Jurkat, Clone E6-1 (cell line): Measurements from ENCODE around the gene SLC38A6. TPM values are rescaled to one million over a fixed set of nuclear protein-coding genes. Genes with fewer than 3 reads are reported as not detected.
A peak's percentile ranks its signal among the peaks of the same experiment; 100 is the strongest.

ENCODE experiments used
- DNase-seq: peaks from one replicate; pipeline ENCODE4 v3.0.0-alpha.2; 2011; ENCODE audit warnings: low read depth, low spot score
- H3K4me3 ChIP-seq: 2 replicates; pipeline ENCODE4 v1.5.1; 2011; ENCODE audit warnings: mild to moderate bottlenecking, low read length, control low read depth, moderate library complexity
- polyA plus RNA-seq: library from polyadenylated mRNA; unstranded; fragments of >200 nt; gene quantifications from one replicate; pipeline ENCODE4 v1.2.1, GENCODE V29; 2012; ENCODE audit warnings: missing spikeins; ENCODE audit not compliant: insufficient read length, insufficient read depth

The SLC38A6 gene
- 8.1 TPM for polyA plus RNA-seq

DNA sequence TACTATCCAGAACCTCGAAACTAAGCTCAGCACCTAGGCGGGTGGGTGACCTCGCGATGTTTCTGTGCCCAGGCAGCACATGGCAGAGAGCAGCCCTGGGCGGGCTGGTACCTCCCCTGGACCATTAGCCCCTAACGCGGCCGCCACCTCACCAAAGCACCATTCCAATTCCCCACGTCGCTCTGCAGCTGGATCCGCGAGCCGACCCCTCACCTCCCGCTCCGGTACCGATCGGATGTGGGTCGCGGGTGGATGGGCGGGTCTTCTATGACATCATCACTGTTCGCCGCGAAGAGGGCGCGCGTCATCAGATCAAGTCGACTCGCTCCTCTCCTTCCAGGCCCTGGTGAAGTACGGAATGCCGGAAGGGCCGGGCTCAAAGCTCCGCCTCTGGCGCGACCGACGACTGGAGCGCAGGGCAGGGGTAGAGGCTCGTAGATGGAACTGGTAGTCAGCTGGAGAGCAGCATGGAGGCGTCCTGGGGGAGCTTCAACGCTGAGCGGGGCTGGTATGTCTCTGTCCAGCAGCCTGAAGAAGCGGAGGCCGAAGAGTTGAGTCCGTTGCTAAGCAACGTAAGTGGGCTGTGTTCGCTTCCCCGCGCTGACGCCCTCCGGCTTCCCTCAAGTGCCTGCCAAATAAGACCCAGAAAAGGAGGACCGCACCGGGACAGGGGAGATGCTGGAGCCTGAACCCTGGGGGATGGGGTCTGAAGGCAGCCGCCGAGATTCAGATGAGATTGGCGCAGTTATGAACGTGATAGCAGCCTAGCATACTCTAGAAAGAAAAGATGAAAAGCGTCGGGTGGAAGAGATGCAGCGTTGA is at the start of gene SLC38A6, which contains the start of gene TRMT5:
SLC38A6 (plus strand) TSS at position 435 of the 822 bp plus-strand sequence; CDS start at position 468, 33 bp downstream.
TRMT5 (minus strand) TSS at position 269 of the 822 bp plus-strand sequence; CDS start at position 163, 106 bp downstream.
- H3K4me3 ChIP-seq = peak within 1 kb of the TSS; percentile 88

DNA sequence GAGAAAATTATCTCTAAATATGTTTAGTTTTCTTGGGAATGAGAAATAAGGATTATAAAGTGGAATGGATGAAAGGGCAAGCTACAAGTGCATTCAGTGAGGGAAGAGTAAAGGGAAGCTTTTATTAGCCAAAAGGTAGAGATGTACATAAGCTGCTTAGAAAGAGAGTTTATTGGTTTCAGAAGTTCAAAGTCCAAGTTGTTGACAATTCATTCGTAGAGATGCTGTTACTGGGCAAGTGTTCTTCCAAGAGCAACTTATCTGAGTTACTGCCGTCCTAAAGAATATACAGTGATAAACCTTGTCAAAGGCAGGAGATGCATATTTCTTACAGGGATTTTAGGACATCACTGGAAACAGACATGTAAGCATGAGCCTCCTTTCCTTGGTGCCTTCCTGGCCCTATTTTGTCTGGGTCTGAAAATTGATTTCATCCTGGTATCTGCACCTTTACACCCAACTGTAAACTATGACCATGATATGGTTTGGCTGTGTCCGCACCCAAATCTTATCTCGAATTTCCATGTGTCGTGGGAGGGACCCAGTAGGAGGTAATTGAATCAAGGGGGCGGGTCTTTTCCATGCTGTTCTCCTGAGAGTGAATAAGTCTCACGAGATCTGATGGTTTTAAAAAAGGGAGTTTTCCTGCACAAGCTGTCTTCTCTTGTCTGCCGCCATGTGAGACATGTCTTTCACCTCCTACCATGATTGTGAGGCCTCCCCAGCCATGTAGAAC is 47.0 kb upstream of the SLC38A6 start:
- no peak for DNase-seq
- H3K4me3 ChIP-seq = no peak overlapping the region

More for the DNA sequence above, at the start of gene SLC38A6, which contains the start of gene TRMT5:
- peak; percentile 86 for DNase-seq

DNA sequence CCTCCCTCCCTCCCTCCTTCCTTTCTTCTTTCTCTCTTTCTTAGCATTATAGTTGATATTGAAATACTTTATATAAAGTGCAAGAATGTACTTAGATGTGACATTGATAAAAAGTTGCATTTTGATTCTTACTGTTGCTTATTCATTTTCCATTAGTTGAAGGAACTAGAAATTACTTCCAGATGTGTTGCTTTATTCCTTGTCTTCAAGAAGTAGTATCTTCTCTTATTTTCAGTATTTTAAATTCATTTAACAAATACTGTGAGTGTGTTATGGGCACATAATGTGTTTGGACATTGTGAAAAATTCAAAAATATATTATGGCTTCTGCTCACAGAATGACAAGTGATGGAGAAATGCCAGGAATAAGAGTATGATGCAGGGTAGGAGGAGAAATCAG is 45.7 kb upstream of the SLC38A6 start:
- no peak for DNase-seq

DNA sequence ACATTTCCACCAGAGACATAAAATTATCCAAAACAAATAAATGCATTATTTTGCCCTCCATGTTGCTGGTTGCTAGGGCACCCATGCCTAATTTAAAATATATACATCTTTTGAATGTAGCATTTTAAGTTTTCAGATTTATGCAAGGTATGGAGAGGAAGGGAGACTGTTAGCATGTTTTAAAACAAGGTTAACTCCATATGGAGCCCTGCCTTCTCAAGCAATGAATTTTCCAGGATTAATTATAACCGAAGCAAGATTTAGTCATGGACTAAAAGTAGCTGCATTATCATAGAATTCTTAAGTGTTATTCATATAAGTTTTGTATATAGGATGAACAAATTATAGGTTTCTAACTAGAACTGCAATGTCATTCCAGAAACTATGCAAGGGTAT is 37.4 kb upstream of the SLC38A6 start:
- no peak for DNase-seq
- H3K4me3 ChIP-seq = no peak overlapping the region

More for the DNA sequence above, 45.7 kb upstream of the SLC38A6 start:
- H3K4me3 ChIP-seq = no peak overlapping the region

DNA sequence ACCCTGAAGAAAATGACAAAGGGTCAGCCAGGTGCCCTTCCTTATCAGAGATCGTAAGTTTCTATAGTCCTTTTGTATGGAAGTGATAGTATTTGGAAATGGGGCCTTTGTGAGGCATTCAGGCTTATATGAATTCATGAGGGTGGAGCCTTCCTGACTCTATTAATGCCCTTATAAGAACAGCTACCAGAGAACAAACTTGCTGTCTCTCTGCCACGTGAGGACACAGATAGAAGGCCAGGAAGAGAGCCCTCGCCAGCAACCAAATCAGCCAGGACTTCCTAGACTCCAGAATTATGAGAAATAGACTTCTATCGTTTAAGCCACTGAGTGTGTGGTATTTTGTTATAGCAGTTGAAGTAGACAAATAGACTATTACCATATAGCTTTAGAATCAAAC is 36.8 kb upstream of the SLC38A6 start:
- no peak overlapping the region for H3K4me3 ChIP-seq
- no peak for DNase-seq

DNA sequence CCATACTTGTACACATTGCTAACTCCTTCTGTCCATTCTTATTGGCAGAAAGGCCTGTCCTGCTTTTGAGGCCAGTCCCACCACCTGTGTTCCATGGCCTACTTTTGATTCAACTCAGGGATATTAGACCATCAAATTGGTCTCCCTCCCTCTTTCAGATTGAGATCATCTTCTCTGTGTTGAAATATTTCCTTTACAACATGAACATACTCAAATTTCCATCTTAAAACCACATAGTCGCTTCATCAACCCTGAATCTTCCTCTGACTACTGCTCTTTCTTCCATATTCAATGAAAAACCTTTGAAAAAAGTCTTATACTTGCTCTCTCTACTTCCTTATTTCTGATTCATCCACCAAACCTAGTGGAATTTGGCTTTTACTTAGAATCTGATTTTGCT is 35.1 kb upstream of the SLC38A6 start:
- H3K4me3 ChIP-seq = no peak overlapping the region
- DNase-seq = peak; percentile 17

DNA sequence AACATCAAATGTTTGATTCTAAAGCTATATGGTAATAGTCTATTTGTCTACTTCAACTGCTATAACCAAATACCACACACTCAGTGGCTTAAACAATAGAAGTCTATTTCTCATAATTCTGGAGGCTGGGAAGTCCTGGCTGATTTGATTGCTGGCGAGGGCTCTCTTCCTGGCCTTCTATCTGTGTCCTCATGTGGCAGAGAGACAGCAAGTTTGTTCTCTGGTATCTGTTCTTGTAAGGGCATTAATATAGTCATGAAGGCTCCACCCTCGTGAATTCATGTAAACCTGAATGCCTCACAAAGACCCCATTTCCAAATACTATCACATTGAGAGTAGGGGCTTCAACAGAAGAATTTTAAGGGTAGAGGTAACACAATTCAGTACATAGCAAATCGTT is 34.3 kb upstream of the SLC38A6 start:
- H3K4me3 ChIP-seq = no peak overlapping the region
- DNase-seq = no peak

DNA sequence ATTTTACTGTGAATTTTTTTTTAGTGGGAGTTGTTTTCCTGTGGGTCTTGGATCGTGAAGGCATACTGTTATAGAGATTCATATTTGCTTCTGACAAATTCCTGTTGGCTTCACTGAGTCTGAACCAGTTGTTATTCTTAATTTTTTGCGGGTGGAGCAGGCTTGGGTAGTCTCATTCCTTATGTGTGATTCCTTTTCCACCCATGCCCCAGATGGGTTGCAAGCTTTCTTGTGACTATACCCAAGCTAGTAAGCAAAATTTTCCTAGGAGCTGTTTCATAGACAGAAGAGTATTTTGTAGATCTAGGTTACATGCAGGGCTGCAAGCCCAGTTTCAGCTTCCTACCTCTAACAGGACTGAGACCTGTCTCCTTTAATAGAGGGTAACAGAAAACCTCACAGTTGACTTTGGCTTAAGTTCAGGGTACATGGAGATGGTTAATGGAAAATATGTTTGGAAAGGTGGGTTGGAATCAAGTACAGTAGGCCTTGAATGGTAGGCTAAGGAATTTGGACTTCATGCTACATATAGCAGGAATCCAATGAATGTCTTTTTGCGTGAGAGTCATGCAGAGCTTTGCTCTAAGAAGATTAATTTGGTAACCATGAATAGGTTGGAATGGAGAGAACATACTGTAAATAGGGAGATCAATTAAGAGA is 29.1 kb upstream of the SLC38A6 start:
- H3K4me3 ChIP-seq = no peak overlapping the region
- DNase-seq = no peak

DNA sequence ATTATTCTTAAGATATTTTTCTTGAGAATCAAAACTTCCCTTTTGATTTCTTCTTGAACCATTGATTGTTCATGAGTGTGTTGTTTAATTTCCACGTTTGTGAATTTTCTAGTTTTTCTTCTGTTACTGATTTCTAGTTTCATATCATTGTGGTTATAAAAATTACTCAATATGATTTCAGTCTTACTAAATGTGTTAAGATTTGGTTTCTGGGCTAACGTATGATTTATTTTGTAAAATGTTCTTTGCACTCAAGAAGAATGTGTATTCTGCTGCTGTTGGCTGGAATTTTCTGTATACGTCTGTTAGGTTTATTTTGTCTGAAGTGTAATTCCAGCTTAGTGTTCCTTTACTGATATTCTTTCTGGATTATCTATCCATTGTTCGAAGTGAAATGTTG is 24.8 kb upstream of the SLC38A6 start:
- no peak for DNase-seq
- no peak overlapping the region for H3K4me3 ChIP-seq

DNA sequence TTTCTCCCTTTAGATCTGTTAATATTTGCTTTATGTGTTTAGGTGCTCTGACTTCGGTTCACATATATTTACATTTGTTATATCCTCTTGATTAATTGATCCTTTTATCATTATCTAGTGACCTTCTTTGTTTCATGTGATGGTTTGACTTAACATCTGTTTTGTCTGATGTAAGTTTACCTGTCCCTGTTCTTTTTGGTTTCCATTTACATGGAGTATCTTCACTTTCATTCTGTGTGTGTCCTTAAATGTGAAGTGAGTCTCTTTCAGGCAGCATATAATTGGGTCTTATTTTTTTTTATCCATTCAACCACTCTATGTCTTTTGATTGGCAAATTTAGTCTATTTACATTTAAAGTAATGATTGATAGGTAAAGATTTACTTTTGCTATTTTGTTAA is 24.4 kb upstream of the SLC38A6 start:
- H3K4me3 ChIP-seq = no peak overlapping the region
- DNase-seq = no peak

DNA sequence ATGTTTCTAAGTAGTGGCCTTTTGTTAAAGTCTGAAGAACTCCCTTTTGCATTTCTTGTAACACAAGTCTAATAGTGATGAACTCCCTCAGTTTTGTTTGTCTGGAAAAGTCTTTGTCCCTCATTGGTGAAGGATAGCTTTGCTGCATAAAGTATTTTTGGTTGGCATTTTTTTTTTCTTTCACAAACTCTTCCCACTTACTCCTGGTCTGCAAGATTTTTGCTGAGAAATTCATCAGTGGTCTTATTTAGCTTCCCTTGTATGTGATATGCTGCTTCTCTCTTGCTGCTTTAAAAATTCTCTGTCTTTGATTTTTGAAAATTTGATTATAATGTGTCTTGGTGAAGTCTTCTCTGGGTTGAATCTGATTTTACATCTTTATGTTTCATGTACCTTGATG is 22.9 kb upstream of the SLC38A6 start:
- DNase-seq = no peak
- no peak overlapping the region for H3K4me3 ChIP-seq

DNA sequence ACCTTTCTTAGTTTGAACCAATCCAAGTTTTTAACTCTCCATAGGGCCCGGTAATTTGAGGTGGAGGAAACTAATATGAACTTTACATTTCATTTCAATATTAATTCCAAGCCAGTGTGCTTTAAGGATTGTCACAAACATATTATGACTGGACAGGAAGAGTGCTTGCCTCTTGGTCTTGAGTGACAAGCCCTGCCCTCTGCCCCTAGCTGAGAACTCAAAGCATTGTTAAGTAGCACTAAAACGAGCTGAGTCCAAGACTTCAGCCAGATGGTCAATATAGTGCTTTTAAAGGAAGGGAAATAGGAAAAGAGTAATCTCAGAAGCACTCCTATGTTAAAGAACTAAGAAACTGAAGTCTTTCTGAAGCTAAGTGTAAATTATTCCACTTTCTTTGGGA is 17.3 kb upstream of the SLC38A6 start:
- DNase-seq = no peak
- no peak overlapping the region for H3K4me3 ChIP-seq

DNA sequence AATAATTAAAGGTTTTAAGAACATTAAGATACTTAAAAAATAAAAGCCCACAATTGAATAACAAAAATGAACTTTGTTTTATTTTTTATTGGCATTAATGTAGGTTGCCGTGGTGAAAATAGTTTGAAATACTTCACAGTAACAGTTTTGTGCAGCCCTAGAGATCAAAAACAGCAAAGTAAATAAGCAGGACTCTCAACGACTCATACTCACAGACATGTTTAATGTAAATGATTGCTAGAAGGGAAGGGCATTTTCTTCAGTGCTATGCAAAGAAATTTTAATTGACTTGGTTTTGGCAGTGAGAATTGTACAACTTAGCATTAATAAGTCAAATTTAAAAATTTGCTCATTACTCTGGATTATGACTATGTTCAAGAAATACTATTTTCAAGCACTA is 16.1 kb upstream of the SLC38A6 start:
- no peak for DNase-seq
- no peak overlapping the region for H3K4me3 ChIP-seq

DNA sequence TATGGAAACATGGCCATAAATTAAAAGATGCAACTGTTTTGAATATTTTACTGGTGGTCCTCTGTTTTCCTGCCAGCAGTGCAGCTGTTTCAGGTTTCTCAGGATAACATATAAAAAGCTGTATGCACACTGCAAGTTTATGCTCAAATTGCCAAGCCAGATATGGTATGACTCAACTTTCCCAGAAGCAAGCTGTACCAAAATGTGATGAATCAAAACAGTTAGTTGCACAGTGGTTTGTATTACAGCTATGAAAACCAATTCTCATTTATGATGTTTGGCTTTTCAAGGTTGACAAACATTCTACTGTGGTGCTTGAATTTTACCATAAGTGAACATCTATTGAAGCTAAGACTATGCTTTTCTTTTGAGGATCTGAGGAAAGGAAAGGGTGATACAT is 15.6 kb upstream of the SLC38A6 start:
- no peak overlapping the region for H3K4me3 ChIP-seq
- no peak for DNase-seq

DNA sequence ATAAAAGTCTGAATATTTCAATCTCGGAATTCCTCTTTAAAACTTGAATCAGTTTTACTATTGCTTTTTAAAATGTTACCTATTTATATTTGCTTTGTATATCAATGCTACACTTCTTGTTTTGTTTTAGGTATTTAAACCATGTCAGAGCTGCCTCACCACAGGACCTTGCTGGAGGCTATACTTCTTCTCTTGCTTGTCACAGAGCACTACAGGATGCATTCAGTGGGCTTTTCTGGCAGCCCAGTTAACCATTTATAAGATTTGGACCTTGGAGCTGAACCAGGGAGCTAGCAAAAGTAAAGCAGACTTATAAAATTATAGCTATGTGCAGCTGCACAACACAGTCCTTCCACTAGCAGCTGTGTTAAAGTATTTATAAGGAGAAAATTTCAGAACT is 12.9 kb upstream of the SLC38A6 start:
- H3K4me3 ChIP-seq = no peak overlapping the region
- no peak for DNase-seq

DNA sequence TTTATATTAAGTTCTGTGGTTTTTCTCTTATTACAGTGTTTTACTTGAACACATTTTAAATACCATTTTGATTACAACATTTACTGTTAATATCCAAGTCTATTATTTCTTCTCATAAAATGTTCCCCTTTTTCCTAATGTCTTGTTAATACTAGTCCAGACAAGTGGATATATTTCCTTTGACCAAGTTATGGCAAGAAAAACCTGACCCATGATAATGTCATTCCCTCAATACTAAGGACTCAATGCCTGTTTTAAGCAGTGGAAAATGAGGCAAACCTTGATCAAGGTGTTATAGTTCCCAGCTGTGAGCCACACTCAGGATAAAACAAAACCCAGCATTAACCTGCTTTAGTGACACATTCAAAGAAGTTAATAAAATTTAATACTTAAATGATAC is 12.4 kb upstream of the SLC38A6 start:
- no peak overlapping the region for H3K4me3 ChIP-seq
- no peak for DNase-seq

DNA sequence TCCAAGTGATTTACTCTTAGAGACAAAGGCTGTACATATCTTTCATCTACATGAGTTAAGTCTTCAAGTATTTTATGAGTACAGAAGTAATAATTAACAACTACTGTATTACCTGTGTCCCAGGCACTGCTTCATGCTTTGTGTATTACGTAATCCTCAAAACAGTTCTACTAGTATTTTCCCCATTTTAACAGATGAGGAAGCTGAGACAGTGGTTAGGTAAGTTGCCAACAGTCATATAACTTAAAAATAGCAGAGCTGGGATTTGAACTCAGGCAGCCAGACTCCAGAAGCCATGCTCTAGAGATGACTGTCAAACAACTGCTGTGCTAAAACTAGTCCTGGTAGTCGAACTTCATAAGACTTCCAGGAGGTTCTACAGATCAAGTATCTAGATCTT is 10.9 kb upstream of the SLC38A6 start:
- no peak overlapping the region for H3K4me3 ChIP-seq
- no peak for DNase-seq

DNA sequence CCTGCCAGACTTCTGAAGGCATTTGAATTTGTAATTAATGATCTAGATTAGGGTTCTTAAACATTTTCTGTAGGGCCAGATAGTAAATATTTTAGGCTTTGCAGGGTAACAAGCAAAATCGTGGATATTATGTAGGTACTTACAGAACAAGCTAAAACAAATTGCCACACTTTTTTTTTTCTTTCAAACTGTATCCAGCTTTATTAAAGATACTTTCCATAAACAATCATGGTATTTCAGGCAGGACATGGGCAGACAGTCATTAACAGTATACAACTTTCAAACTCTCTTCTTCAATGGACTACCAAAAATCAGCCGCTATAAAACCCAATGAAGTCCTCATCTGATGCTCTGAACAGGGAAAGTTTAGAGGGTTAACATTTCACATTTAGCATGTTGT is 9.8 kb upstream of the SLC38A6 start:
- no peak overlapping the region for H3K4me3 ChIP-seq
- DNase-seq = no peak

DNA sequence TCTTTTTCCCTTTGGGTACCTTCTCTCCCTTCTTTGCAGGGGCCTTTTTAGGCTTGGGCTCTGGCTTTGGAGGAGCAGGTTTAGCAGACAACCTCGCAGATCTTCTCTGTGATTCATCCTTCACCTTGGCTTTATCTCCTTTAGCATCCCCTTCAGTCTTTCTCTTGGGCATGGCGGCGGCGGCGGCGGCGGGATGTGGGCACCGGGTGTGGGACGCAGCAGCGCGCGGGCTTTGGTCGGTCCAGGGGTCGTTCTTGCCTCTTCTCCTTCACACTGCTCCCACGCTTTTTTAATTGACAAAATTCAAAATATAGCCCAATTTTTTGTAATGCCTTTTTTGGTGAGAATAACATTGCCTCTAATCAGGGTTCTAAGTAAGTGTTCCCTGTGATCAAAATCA is 8.8 kb upstream of the SLC38A6 start:
- no peak overlapping the region for H3K4me3 ChIP-seq
- no peak for DNase-seq

DNA sequence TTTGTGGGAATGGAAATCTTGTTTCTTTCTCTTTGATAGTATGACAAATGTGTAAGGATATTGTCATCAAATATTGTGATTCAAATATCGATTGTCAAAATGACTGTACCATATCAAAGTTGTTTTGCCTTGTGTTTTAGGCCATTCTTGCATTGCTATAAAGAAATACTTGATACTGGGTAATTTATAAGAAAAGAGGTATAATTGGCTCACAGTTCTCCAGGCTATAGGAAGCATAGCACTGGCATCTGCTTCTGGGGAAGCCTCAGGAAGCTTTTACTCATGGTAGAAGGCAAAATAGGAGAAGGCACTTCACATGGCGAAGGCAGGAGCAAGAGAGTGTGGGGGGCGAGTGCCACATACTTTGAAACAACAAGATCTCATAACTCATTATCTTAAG is 8.0 kb upstream of the SLC38A6 start:
- no peak for DNase-seq
- no peak overlapping the region for H3K4me3 ChIP-seq
